Memory B cell (primary cell): ENCODE data around the gene TTC33.

Experiments used
- ATAC-seq: fragments of 150-1000 bp; cut with Tn5 transposase; 2 replicates; pipeline ENCODE4 v1.10.0; 2021; ENCODE audit warnings: low read depth, mild to moderate bottlenecking, moderate library complexity
- DNase-seq, 2 donors: peaks; one replicate each; pipeline ENCODE4 v3.0.0; 2022; ENCODE audit warnings: low spot score in 2 of 2
- H3K27ac Mint-ChIP-seq: one replicate; pipeline ENCODE4 v1.8.0; 2022; ENCODE audit warnings: mild to moderate bottlenecking, moderate library complexity, mixed read lengths
- H3K27me3 Mint-ChIP-seq: one replicate; pipeline ENCODE4 v1.8.0; 2022; ENCODE audit warnings: mixed read lengths
- H3K36me3 Mint-ChIP-seq: one replicate; pipeline ENCODE4 v1.8.0; 2022; ENCODE audit warnings: mild to moderate bottlenecking, mixed read lengths
- H3K4me1 Mint-ChIP-seq: one replicate; pipeline ENCODE4 v1.8.0; 2022; ENCODE audit warnings: mixed read lengths
- H3K4me3 Mint-ChIP-seq: one replicate; pipeline ENCODE4 v1.8.0; 2022; ENCODE audit warnings: mild to moderate bottlenecking, moderate library complexity, mixed read lengths
- H3K9me3 Mint-ChIP-seq: one replicate; pipeline ENCODE4 v1.8.0; 2022; ENCODE audit warnings: mixed read lengths

The TTC33 gene

DNA sequence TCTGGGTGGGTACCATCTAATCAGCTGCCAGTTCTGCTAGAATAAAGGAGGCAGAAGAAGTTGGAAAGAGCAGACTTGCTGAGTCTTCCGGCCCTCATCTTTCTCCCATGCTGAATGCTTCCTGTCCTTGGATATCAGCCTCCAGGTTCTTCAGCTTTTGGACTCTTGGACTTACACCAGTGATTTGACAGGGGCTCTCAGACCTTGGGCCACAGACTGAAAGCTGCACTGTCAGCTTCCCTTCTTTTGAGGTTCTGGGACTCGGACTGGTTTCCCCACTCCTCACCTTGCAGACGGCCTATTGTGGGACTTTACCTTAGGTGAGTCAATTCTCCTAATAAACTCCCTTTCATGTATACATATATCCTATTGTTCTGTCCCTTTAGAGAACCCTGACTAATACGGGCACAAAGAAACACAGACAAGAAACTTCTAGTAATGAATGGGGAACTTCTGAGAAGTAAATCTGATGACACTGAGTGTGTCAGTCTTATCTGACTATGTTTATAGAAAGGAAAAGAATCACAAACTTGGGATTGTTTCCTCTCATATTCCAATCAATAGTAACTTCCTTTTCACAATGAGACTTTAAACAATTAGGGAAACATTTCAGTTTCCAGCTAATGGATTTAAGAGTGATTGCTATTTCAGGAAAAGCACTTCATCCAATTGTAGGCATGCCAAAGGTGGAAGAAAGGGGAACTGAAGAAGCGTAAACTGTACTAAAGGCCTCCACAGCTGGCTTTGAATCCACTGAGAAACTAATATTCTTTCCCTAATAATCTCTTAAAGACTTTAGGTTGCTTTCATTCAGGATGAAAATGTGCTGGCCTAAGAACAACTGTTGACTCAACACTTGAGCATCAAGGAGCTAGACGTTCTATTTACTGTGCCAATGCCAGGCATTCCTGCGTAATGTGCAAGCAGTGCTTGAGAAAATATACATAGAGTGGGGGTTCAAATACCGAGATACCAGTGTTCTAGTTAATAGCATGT, 204.0 kb downstream of the TTC33 start:
- H3K27ac Mint-ChIP-seq: no peak overlapping the region
- no peak for ATAC-seq

DNA sequence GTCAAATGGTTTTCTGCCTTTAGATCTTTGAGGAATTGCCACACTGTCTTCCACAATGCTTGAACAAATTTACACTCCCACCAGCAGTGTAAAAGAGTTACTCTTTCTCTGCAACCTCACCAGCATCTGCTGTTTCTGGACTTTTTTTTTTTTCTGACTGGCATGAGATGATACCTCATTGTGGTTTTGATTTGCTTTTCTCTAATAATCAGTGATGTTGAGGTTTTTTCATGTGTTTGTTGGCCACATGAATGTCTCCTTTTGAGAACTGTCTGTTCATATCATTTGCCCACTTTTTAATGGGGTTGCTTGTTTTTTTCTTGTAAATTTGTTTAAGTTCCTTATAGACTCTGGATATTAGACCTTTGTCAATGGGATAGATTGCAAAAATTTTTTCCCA, 205.3 kb downstream of the TTC33 start:
- H3K36me3 Mint-ChIP-seq: no peaks in the 10 kb centered on the region
- no peak overlapping the region for H3K27ac Mint-ChIP-seq
- no peak for ATAC-seq

More for the DNA sequence above, 204.0 kb downstream of the TTC33 start:
- Mint-ChIP-seq H3K36me3 (no peaks in the 10 kb centered on the region), H3K9me3 (no peaks in the 10 kb centered on the region), H3K27me3 (no peaks in the 10 kb centered on the region), H3K4me1 (no peaks in the 10 kb centered on the region), H3K4me3 (no peak overlapping the region)
- DNase-seq: no peak

DNA sequence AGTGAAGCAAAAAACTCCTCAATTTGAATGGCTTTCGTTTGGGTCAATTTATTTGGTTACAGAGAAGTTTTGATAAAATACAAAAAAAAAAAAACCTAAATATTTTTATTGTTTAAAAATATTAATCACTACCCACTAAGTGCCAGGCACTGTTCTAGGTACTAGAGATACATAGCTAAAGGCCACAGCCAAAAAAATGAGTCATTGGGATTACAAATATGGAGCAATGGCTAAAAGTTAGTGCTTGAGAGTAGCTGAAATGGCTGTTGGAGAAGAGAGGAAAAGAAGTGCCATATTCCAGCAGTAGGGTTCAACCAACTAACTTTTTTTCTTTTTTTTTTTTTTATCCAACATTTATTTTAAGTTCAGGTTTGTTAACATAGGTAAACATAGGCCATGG, 206.1 kb downstream of the TTC33 start:
- no peaks in the 10 kb centered on the region for H3K36me3 Mint-ChIP-seq
- DNase-seq (no peak), ATAC-seq (no peak)
- no peaks in the 10 kb centered on the region for H3K4me1 Mint-ChIP-seq
- no peak overlapping the region for H3K4me3 Mint-ChIP-seq
- H3K27ac Mint-ChIP-seq: no peak overlapping the region
- no peaks in the 10 kb centered on the region for H3K27me3 Mint-ChIP-seq
- H3K9me3 Mint-ChIP-seq: no peaks in the 10 kb centered on the region

More for the DNA sequence above, 205.3 kb downstream of the TTC33 start:
- no peaks in the 10 kb centered on the region for H3K9me3 Mint-ChIP-seq
- DNase-seq: no peak
- H3K4me3 Mint-ChIP-seq: no peak overlapping the region
- no peaks in the 10 kb centered on the region for H3K27me3 Mint-ChIP-seq
- no peaks in the 10 kb centered on the region for H3K4me1 Mint-ChIP-seq

DNA sequence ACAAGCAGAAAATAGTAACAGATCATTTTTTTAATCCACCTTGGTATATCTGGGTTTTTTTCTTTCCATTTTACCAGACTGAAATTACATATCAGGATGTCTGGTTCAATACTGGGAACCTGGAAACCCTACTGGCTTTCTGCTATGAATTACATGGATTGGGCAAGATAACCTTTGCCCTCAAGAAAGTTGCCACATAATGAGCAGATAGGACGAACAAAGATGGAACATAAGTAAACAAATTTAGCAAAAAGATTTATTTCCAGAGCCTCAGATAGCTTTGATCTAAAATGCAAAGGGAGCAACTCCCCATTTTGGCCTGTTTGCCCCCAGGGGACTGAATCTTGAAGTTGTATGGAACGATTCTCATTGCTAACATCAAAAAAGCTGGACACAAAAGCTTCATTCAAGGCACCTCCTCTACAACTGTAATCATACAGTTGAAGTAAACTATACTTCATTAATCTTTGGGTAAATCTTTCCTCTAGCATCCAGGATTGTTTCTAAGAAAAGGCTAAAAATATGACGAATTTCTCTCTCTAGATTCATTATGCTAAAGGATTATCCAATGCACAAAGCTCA, 207.7 kb downstream of the TTC33 start:
- no peaks in the 10 kb centered on the region for H3K4me1 Mint-ChIP-seq
- H3K9me3 Mint-ChIP-seq: no peaks in the 10 kb centered on the region
- no peak overlapping the region for H3K4me3 Mint-ChIP-seq
- no peak for ATAC-seq
- H3K36me3 Mint-ChIP-seq: no peaks in the 10 kb centered on the region
- H3K27ac Mint-ChIP-seq: no peak overlapping the region
- no peak for DNase-seq
- H3K27me3 Mint-ChIP-seq: no peaks in the 10 kb centered on the region

DNA sequence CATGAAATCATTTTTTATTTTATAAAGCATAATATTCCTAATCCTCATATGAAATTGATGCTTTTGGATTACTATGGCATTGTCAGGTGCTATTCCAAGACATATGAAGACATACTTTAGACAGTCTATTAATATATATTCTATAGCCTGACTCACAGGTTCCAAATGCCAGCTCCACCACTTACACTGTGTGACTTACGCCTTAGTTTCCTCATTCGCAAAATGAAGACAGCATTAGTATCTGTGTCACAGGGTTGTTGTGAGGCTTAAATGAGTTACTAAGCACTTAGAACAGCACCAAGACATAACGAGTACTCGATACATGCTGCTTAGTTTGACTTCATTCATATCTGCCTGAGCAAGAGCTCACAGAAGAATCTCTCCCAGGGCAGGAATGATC, 208.2 kb downstream of the TTC33 start:
- ATAC-seq: no peak
- Mint-ChIP-seq H3K36me3 (no peaks in the 10 kb centered on the region), H3K4me1 (no peaks in the 10 kb centered on the region), H3K4me3 (no peak overlapping the region), H3K9me3 (no peaks in the 10 kb centered on the region), H3K27me3 (no peaks in the 10 kb centered on the region), H3K27ac (no peak overlapping the region)
- no peak for DNase-seq

DNA sequence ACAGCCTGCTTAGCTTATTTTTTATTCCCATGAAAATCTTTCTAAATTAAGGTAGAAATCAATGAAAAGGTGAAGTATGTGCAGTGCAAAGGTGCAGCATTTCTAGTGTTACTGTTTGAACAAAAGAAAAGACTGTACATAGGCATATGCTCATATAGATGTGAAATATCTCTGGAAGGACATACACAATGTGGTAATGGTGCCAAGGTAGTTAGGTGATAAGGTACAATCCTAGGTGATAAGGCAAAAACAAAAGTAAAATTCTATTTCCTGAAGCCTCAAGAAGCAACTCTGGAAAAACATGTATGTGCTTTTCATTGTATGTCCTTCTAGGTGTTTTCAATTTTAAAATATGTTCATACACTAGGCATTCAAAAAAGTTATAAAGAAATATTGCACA, 215.5 kb downstream of the TTC33 start:
- no peak overlapping the region for H3K4me3 Mint-ChIP-seq
- H3K27ac Mint-ChIP-seq: no peak overlapping the region
- no peaks in the 10 kb centered on the region for H3K36me3 Mint-ChIP-seq
- no peaks in the 10 kb centered on the region for H3K27me3 Mint-ChIP-seq
- no peaks in the 10 kb centered on the region for H3K4me1 Mint-ChIP-seq
- DNase-seq (no peak), ATAC-seq (no peak)
- H3K9me3 Mint-ChIP-seq: peaks cover 3% of the 10 kb centered on the region

DNA sequence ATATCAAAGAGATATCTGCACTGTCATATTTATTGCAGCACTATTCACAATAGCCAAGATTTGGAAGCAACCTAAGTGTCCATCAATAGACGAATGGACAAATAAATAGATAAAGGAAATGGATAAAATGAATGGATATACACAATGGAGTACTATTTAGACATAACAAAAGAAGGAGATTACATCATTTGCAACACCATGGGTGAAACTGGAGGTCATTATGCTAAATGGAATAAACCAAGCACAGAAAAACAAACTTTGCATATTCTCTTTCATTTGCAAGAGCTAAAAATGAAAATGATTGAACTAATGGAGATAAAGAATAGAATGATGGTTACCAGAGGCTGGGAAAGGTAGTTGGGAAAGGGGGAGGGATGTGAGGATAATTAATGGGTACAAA, 231.1 kb downstream of the TTC33 start:
- ATAC-seq (no peak), DNase-seq (no peak)
- Mint-ChIP-seq H3K36me3 (no peaks in the 10 kb centered on the region), H3K4me1 (peaks cover 7% of the 10 kb centered on the region), H3K27me3 (no peaks in the 10 kb centered on the region), H3K4me3 (no peak overlapping the region), H3K9me3 (no peaks in the 10 kb centered on the region), H3K27ac (no peak overlapping the region)

DNA sequence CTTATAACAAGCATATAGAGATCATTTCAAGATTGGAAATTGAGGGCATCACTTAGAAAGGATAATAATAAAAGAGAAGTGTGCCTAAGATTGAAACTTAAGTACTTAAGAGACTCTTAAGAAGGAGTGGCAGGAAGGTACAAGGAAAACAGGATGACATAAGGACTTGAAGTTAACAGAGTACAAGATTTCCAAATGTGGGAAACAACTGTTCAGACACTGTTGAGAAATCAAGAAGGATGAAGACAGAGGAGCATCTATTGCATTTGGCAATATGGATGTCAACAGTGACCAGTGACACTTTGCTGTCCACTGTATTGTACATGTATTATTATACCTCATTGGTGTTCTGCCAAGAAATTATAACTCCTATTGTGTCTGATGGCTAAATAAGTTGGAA, 233.8 kb downstream of the TTC33 start:
- DNase-seq (no peak), ATAC-seq (no peak)
- H3K9me3 Mint-ChIP-seq: no peaks in the 10 kb centered on the region
- H3K36me3 Mint-ChIP-seq: no peaks in the 10 kb centered on the region
- peaks cover 4% of the 10 kb centered on the region for H3K4me1 Mint-ChIP-seq
- no peak overlapping the region for H3K27ac Mint-ChIP-seq
- H3K27me3 Mint-ChIP-seq: no peaks in the 10 kb centered on the region
- no peak overlapping the region for H3K4me3 Mint-ChIP-seq

DNA sequence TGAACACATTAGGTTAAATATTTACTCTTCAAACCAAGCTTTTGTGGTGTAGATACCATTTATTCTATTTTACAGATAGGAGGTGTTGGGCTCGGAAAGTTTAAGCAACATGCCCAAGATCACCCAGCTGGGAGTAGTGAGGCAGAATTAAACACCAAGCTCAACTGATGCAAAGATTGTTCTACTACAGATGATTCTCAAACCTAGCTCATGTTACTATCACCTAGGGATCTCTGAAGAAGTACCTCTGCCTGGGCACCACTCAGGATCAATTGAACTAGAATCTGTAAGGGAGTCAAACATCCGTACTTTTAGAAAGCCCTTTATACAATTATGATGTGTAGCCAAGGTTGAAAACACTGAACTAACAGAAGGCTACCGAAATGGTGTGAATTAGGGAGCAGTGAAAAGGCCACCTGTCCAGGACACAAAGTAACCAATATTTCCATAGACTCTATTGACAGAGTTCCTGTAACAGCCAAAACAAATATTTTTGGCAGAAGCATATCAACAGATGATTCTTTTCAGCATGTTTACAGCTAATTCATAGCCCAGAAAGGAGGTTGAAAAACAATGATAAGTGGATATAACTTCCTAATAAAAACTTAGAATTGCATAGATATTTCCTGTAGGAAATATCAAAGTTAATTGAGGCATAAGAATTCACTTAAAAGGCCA, 234.5 kb downstream of the TTC33 start:
- no peak for DNase-seq

DNA sequence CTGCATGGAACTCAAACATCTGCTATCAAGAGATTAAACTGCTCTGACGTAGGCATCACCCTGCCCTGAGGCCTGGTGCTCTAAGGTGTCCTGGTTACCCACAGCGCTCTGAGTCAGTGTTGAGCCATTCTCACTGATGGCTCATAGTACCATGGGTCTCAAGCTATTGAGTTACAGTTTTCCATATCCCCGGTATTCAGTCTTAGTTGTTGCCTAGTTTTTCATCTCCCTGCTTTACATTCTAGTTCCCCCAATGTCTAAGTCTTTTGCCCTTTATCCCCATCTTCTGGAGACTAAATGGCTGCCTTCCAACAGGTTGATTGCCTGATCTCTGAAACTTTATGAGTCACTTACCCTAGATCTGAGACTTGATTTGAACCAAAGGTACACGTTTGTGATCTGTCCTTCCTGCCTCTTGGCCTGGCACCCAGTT, 237.3 kb downstream of the TTC33 start:
- ATAC-seq (no peak), DNase-seq (no peak)
- Mint-ChIP-seq H3K4me1 (peaks cover 2% of the 10 kb centered on the region), H3K27ac (no peak overlapping the region), H3K4me3 (no peak overlapping the region), H3K9me3 (no peaks in the 10 kb centered on the region), H3K36me3 (no peaks in the 10 kb centered on the region), H3K27me3 (no peaks in the 10 kb centered on the region)

More for the DNA sequence above, 234.5 kb downstream of the TTC33 start:
- no peak for ATAC-seq
- Mint-ChIP-seq H3K27me3 (no peaks in the 10 kb centered on the region), H3K36me3 (no peaks in the 10 kb centered on the region), H3K4me1 (peaks cover 4% of the 10 kb centered on the region), H3K9me3 (no peaks in the 10 kb centered on the region), H3K4me3 (no peak overlapping the region), H3K27ac (no peak overlapping the region)

DNA sequence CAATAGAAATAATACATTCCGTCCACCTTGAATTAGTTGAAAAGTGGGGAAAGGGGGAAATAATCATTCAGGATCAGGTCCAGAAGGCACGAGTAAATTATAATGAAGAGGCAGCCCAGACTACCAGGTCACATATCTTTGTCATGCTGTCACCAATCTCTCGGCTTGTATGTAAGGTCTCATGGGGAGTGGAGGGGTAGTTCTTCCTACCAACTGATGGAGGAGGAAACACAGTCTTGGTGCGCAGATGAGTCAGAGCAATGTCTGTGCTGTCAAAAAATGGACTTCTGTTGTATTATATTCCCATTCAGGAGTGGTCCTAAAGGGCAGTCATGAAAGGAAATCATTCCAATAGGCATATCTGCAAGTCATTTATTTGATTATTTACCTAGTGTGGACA, 240.3 kb downstream of the TTC33 start:
- no peaks in the 10 kb centered on the region for H3K9me3 Mint-ChIP-seq
- no peak overlapping the region for H3K27ac Mint-ChIP-seq
- H3K4me3 Mint-ChIP-seq: no peak overlapping the region
- ATAC-seq: no peak
- no peaks in the 10 kb centered on the region for H3K27me3 Mint-ChIP-seq
- H3K4me1 Mint-ChIP-seq: peaks cover 2% of the 10 kb centered on the region
- DNase-seq: no peak
- no peaks in the 10 kb centered on the region for H3K36me3 Mint-ChIP-seq

DNA sequence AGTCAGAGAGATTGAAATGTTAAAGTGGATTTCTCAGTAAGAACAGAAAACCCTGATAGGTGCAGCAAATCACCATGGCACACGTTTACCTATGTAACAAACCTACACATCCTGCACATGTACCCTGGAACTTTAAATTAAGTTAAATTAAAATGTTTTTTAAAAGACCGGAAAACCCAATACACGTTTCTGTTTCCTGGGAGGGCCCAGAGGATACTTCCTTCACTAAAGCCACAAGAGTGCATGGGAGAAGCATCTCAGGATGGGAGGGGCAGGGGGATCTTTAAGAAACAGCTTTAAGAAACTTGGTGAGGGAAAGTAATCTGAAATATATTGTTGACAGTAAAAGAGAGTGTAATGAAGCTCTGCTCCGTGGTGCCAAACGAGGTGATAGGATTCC, 240.8 kb downstream of the TTC33 start:
- Mint-ChIP-seq H3K9me3 (no peaks in the 10 kb centered on the region), H3K4me1 (peaks cover 2% of the 10 kb centered on the region), H3K36me3 (no peaks in the 10 kb centered on the region), H3K27me3 (no peaks in the 10 kb centered on the region), H3K4me3 (no peak overlapping the region), H3K27ac (no peak overlapping the region)
- DNase-seq: no peak
- no peak for ATAC-seq

DNA sequence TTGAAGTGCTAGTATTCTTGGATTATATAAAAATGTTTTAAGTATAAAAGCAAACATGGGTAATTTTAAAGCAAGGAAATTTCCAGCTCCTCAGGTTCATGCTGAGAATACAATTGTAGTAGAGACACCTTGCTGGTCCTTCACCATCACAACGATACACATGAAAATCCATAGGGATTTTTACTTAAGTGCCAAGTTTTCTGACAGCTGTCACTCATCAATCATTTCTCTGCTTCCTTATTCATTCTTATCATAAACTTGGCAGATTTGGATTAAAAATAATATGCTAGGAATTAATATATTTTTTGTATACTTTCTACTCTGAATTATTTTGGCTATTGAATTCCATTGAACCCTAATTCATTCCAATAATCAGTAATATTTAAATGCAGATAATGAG, 244.0 kb downstream of the TTC33 start:
- H3K27ac Mint-ChIP-seq: no peak overlapping the region
- no peaks in the 10 kb centered on the region for H3K27me3 Mint-ChIP-seq
- no peaks in the 10 kb centered on the region for H3K9me3 Mint-ChIP-seq
- no peak overlapping the region for H3K4me3 Mint-ChIP-seq
- H3K36me3 Mint-ChIP-seq: no peaks in the 10 kb centered on the region
- H3K4me1 Mint-ChIP-seq: peaks cover 2% of the 10 kb centered on the region
- DNase-seq: no peak
- no peak for ATAC-seq

DNA sequence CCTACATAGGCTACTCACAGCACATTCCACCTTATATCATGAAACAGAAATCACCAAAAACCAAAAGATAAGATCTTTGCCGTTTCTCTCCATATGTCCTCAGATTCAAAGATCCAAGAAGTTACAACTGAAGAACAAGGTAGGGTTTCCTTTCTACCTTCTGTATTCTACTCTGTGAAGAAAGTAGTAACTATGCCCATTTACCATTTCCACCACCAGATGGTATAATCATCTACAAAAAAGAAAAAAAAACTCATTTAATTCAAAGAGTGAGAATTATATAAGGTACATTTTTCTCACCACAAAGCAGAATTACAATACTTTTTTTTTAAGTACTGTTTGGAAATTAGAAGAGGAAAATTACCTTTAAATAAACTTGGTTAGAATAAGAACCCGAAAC, 248.7 kb downstream of the TTC33 start:
- DNase-seq: no peak
- ATAC-seq: no peak
- Mint-ChIP-seq H3K27ac (no peak overlapping the region), H3K9me3 (no peaks in the 10 kb centered on the region), H3K4me1 (no peaks in the 10 kb centered on the region), H3K27me3 (no peaks in the 10 kb centered on the region), H3K36me3 (no peaks in the 10 kb centered on the region), H3K4me3 (no peak overlapping the region)
